KMS-11 (cell line): ENCODE measurements around the gene YAF2.

ENCODE experiments used
- H2AFZ ChIP-seq: fragments of 200-600 bp; sonication (generic); 2 replicates; pipeline ENCODE4 v1.6.1; 2016; ENCODE audit warnings: antibody characterized with exemption, mixed run types, low read depth
- H3K27ac ChIP-seq: fragments of 200-600 bp; sonication (generic); 2 replicates; pipeline ENCODE4 v1.6.1; 2016; ENCODE audit warnings: mild to moderate bottlenecking, mixed run types
- H3K27me3 ChIP-seq: fragments of 200-600 bp; sonication (generic); 2 replicates; pipeline ENCODE4 v1.6.1; 2017; ENCODE audit warnings: mild to moderate bottlenecking, low read depth, mixed run types, moderate library complexity; ENCODE audit not compliant: insufficient read depth
- H3K36me3 ChIP-seq: fragments of 200-600 bp; sonication (generic); 2 replicates; pipeline ENCODE4 v1.6.1; 2017; ENCODE audit warnings: mild to moderate bottlenecking, mixed run types; ENCODE audit not compliant: insufficient read depth
- H3K4me1 ChIP-seq: fragments of 200-600 bp; sonication (generic); 2 replicates; pipeline ENCODE4 v1.6.1; 2016; ENCODE audit warnings: mild to moderate bottlenecking, low read depth, mixed run types; ENCODE audit not compliant: poor library complexity, severe bottlenecking
- H3K4me2 ChIP-seq: fragments of 200-600 bp; sonication (generic); 2 replicates; pipeline ENCODE4 v1.7.0; 2016; ENCODE audit warnings: mild to moderate bottlenecking, mixed run types
- H3K4me3 ChIP-seq: fragments of 200-600 bp; sonication (generic); IDR thresholded peaks from 2 replicates; pipeline ENCODE4 v1.6.1; 2017; ENCODE audit warnings: low read depth, low read length, mixed read lengths; ENCODE audit not compliant: insufficient read depth
- H3K79me2 ChIP-seq: fragments of 200-600 bp; sonication (generic); 2 replicates; pipeline ENCODE4 v1.6.1; 2016; ENCODE audit warnings: low read depth, mixed run types; ENCODE audit not compliant: insufficient read depth
- H3K9ac ChIP-seq: fragments of 200-600 bp; sonication (generic); 2 replicates; pipeline ENCODE4 v1.6.1; 2016; ENCODE audit warnings: mild to moderate bottlenecking, mixed run types
- H4K20me1 ChIP-seq: fragments of 200-600 bp; sonication (generic); 2 replicates; pipeline ENCODE4 v1.6.1; 2016; ENCODE audit warnings: mild to moderate bottlenecking, mixed run types; ENCODE audit not compliant: insufficient read depth
- TF ChIP-seq, protein P1 (sequence below): fragments of 200-600 bp; sonication (generic); conservative IDR thresholded peaks from 2 replicates; pipeline ENCODE4 v1.6.1; 2017; ENCODE audit warnings: low read depth, mild to moderate bottlenecking, antibody characterized with exemption, low read length, moderate library complexity, mixed read lengths

The YAF2 gene

DNA sequence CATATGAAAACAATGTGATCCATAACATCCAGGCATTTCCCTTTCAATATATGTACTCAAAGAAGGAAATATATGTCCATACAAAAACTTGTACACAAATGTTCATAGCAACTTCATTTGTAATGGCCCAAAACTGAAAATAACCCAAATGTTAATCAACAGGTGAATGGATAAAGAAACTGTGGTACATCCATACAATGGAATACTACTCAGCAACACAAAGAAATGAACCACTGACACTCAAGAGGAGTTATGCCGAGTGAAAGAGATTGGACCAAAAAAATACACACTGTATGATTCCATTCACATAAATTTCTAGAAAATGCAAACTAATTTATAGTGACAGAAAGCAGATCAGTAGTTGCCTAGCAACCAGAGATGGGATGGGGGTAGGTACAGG, 63.1 kb downstream of the YAF2 start:
- Histone ChIP-seq H3K4me1 (no peaks in the 10 kb centered on the region), H3K27ac (no peak overlapping the region), H3K9ac (no peak overlapping the region), H3K4me2 (no peak overlapping the region), H3K79me2 (no peaks in the 10 kb centered on the region), H3K36me3 (no peaks in the 10 kb centered on the region), H2AFZ (no peak overlapping the region), H3K4me3 (no peak overlapping the region), H4K20me1 (no peaks in the 10 kb centered on the region), H3K27me3 (no peaks in the 10 kb centered on the region)
- TF ChIP-seq, protein P1, sequence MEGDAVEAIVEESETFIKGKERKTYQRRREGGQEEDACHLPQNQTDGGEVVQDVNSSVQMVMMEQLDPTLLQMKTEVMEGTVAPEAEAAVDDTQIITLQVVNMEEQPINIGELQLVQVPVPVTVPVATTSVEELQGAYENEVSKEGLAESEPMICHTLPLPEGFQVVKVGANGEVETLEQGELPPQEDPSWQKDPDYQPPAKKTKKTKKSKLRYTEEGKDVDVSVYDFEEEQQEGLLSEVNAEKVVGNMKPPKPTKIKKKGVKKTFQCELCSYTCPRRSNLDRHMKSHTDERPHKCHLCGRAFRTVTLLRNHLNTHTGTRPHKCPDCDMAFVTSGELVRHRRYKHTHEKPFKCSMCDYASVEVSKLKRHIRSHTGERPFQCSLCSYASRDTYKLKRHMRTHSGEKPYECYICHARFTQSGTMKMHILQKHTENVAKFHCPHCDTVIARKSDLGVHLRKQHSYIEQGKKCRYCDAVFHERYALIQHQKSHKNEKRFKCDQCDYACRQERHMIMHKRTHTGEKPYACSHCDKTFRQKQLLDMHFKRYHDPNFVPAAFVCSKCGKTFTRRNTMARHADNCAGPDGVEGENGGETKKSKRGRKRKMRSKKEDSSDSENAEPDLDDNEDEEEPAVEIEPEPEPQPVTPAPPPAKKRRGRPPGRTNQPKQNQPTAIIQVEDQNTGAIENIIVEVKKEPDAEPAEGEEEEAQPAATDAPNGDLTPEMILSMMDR: no peak

DNA sequence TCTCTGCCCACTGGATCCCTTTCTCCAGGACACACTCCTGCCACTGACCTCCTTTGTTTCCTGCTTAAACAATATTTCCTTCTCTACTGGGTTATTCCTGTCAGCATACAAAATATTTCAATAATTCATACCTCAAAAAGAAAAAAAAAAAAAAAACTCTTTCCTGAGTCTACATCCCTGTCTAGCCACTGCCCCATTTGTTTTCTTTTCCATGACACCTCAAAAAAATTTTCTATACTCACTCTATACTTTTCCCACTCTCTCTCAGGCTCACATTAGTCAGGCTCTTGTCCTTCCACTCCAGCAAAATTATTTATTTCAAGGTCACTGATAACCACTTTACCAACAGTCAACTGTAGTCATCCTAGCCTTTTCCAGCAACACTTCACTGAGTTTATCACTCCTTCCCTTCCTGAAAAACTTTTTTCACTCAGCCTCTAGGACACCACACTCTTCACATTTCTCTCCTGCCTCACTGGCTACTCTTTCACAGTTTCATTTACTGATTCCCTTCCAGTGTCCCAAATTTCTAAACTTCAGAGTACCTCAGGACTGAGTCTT, 64.0 kb downstream of the YAF2 start:
- H3K4me3 ChIP-seq: no peak overlapping the region
- no peaks in the 10 kb centered on the region for H3K36me3 ChIP-seq
- H3K4me1 ChIP-seq: no peaks in the 10 kb centered on the region
- TF ChIP-seq, protein P1: no peak
- H4K20me1 ChIP-seq: no peaks in the 10 kb centered on the region
- H3K9ac ChIP-seq: no peak overlapping the region
- H3K4me2 ChIP-seq: no peak overlapping the region
- H3K27ac ChIP-seq: no peak overlapping the region
- H3K79me2 ChIP-seq: no peaks in the 10 kb centered on the region
- H2AFZ ChIP-seq: no peak overlapping the region
- H3K27me3 ChIP-seq: no peaks in the 10 kb centered on the region

DNA sequence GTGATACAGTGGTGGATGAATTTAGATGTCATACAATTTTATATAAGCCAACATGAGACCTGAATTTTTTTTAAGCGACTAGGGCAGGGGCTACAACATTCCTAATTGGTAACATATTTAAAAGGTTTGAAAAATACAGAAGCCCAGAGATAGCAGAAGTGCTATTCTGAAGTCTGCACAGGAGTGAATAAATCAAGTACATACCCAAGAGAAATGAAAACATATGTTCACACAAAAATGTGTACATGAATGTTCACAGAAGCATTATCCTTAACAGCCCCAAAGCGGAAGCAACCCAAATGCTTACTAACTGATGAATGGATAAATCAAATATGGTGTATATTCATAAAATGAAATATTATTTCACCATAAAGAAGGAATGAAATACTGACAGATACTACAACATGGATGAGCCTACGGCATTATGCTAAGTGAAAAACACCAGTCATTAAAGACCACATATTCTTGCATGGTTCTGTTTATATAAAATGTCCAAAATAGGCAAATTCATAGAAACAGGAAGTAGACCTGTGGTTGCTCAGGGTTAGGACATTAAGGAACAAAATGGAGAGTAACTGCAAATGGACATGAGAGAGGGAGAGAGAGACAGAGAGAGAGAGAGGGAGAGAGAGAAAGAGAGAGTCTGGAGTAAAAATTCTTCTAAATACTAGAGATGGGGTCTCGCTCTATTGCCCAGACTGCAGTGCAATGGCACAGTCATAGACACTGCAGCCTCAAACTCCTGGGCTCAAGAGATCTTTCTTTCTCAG, 65.4 kb downstream of the YAF2 start:
- Histone ChIP-seq H3K27ac (no peak overlapping the region), H3K9ac (no peak overlapping the region), H3K27me3 (no peaks in the 10 kb centered on the region), H3K79me2 (no peaks in the 10 kb centered on the region), H3K4me2 (no peak overlapping the region), H3K36me3 (no peaks in the 10 kb centered on the region), H2AFZ (no peak overlapping the region), H3K4me3 (no peak overlapping the region), H4K20me1 (no peaks in the 10 kb centered on the region), H3K4me1 (no peaks in the 10 kb centered on the region)
- TF ChIP-seq, protein P1: no peak

DNA sequence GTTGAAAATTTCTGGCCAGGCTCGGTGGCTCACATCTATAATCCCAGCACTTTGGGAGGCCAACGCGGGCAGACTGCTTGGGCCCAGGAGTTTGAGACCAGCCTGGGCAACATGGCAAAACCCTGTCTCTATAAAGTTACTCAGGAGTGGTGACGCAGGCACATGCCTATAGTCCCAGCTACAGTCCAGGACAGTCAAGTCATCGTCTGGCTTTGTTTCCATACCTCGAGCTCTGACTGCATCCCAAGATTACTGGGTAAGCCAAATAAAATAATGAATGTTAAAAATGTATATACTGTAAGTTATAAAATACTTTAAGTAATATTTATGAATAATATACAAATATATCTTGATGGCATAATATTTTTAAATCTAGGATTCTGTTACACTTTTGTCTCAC, 70.3 kb downstream of the YAF2 start:
- H3K4me1 ChIP-seq: no peaks in the 10 kb centered on the region
- H3K4me2 ChIP-seq: no peak overlapping the region
- no peak overlapping the region for H3K4me3 ChIP-seq
- H3K27me3 ChIP-seq: no peaks in the 10 kb centered on the region
- no peaks in the 10 kb centered on the region for H3K36me3 ChIP-seq
- no peaks in the 10 kb centered on the region for H3K79me2 ChIP-seq
- no peak overlapping the region for H3K9ac ChIP-seq
- TF ChIP-seq, protein P1: no peak
- H3K27ac ChIP-seq: no peak overlapping the region
- H4K20me1 ChIP-seq: no peaks in the 10 kb centered on the region
- H2AFZ ChIP-seq: no peak overlapping the region
